Retina (tissue), 1 donor: ENCODE data around the gene PVRIG.
"Not testable (repeated sequence)": the region's sequence is repeated elsewhere in the genome, so short reads cannot be mapped to it uniquely, and the experiment has no call there.

Experiments
- DNase-seq: peaks from one replicate; pipeline ENCODE4 v3.0.0-alpha.2; 2016

The PVRIG gene

DNA sequence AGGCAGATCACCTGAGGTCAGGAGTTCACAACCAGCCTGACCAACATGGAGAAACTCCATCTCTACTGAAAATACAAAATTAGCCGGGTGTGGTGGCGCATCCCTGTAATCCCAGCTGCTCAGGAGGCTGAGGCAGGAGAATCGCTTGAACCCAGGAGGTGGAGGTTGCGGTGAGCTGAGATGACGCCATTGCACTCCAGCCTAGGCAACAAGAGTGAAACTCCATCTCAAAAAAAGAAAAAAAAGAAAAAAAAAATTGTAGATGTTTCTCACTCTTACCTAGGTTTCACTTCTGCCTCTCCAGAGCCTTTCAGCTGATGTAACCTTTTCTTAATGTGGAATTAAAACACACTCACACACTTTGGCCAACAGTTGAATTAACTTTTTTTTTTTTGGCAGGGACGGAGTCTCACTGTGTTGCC is 23.8 kb upstream of the PVRIG start:
- DNase-seq = not testable (repeated sequence)

DNA sequence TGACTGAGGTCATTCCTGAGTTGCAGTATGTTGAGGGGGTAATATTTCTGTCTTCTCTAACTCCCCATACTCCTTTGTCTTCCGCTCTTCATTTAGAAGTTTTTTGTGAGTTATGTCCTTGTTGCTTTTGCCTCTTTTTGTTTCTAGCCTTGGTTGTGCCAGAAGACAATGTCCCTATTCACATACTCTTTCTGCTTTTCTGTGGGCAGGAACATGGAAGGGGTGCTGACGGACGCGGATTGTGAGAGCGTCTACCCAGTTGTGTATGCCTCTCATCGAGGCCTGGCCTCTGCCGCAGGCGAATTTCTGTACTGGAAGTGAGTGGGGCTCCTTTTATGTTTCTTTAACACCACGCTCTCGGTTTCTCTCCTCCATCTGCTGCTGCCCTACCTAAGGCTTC is 21.5 kb upstream of the PVRIG start:
- no peak for DNase-seq

DNA sequence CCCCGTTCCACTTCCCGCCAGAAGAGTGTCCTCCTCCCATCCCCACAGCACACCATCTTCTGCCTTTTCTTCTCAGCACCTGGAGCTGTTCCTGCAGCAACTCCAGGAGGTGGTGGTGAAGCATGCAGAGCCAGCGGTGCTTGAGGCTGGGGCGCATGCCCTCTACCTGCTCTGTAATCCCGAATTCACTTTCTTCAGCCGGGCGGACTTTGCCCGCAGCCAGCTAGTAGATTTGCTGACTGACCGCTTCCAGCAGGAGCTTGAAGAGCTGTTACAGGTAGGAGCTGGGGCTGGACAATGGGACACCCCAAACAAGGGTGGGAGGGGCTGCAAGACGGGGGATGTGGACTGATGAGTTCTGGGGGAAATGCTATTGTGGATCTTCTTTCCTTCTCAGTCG is 19.1 kb upstream of the PVRIG start:
- DNase-seq = no peak

DNA sequence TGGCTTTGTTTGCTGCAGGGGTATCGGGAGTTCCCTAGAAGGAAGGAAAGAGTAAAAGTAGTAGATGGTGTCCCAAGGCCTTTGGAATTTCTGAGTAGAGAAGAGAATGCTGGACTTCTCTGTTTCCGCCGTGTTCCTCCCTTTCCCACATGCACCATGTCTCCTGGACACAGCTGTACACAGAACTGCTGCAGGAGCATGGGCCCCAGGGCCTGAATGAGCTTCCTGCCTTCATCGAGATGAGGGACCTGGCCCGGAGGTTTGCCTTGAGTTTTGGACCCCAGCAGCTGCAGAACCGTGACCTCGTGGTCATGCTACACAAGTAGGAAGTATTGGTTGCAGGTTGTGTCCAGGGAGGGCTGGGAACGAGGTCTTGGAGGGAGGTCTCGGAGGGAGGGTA is 15.3 kb upstream of the PVRIG start:
- no peak for DNase-seq

DNA sequence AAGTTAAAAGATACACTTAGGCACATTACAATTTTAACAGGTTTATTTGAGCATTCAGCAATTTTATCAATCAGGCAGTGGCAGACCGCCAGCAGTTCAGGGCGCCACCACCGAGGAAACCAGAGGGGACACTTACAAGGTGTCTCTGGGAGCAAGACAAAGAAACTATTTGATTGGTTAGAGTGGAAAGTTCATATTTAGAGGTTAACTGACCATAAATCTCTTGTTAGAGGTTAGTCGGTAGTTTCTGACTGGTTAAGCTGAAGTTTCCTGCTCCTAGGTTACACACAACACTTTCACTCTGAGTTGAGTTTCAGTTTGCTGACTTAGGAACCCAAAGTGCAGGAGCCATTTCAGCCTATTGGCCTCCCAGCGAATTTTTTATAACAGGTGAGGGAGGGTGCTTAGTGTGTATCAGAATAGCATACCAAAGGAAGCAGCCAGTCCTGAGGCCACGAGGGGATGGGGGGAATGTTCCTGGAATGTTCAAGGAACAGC is 10.8 kb upstream of the PVRIG start:
- DNase-seq = no peak

DNA sequence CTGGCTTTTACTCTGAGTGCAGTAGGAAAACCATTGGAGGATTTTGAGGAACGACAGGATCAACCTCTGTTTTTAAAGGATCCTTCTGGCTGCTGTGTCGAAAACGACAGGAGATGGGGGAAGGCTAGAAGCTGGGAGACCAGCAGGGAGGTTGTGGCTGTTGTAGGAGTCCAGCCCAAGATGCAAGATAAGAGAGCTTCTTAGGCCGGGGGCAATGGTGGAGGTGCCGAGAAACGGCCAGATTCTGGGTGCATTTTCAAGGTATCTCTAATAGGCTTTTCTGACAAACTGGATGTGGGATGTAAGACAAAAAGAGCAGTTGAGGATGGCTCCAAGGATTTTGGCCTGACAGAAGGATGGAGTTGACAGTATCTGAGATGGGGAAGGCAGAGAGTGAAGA is 10.3 kb upstream of the PVRIG start:
- no peak for DNase-seq

DNA sequence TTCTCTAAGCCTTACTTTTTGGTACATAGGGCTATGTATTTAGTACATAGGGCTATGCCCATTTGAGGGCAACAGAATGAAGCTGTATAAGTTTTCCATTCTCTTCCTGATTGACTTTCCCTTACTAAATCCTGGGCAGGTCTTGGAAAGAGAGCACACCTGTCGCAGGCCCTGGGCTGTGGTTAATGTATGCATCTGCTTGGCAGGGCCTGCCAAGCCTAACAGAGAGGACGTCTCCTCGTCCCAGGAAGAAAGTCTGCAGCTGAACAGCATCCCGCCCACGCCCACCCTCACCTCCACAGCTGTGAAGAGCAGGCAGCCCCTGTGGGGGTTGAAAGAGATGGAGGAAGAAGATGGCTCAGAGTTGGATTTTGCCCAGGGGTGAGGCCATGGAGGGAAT is 8.9 kb upstream of the PVRIG start:
- DNase-seq = no peak

DNA sequence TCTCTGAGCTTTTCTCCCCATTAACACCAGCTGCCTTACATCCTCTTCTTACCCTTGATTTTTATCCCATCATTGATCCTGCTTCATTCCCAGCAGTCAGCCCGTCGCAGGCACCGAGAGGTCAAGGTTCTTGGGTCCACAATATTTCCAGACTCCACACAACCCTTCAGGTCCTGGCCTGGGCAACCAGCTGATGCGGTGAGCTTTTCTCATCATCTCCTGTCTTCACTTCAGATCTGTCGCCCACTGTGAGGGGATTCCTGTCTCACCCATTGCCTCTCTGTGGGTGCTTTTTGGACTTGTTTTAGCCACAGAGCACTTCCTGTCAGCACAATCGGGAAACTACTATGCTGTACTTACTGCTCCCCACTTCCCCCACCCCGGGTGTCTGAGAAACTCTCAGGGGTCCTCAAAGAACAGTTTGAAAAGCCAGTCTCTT is 8.4 kb upstream of the PVRIG start:
- DNase-seq = no peak

DNA sequence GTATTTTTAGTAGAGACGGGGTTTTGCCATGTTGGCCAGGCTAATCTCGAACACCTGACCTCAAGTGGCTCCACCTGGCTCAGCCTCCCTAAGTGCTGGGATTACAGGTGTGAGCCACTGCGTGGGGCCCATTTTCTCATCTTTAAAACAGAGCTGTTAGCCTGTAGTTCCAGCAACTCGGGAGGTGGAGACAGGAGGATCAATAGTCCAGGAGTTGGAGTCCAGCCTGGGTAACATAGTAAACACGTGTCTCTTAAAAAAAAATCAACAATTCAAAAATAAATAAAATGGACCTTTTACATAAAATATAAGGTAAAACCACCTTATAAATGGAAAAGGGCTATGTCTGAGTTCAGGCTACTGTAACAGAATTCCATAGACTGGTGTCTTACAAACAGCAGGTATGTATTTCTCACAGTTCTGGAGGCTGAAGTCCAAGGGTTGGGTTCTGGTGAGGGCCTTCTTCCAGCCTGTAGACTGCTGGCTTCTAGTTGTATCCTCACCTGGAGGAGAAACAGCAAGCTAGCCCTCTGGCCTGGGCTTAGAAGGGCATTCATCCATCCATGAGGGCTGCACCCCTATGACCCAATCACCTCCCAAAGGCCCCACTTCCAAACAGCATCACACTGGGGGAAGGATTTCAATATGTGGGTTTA is 7.0 kb upstream of the PVRIG start:
- DNase-seq = no peak

DNA sequence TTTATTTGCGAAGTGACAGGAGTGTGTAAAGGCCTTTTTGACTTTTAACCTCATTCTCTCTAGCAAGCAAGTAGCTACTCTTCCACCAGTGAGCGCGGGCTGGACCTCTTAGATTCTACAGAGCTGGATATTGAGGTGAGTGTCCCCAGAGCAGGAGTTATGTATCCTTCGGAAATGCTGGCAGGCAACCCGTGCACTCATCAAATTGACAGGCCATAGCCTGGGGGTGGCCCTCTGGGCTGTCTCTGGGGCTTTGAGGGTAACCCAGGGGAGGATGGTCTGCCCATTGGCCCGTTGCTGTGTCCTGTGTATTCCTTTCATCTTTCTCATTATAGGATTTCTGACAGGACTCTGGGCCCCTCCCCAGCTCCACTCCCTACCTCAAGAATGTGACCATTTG is 6.1 kb upstream of the PVRIG start:
- no peak for DNase-seq

DNA sequence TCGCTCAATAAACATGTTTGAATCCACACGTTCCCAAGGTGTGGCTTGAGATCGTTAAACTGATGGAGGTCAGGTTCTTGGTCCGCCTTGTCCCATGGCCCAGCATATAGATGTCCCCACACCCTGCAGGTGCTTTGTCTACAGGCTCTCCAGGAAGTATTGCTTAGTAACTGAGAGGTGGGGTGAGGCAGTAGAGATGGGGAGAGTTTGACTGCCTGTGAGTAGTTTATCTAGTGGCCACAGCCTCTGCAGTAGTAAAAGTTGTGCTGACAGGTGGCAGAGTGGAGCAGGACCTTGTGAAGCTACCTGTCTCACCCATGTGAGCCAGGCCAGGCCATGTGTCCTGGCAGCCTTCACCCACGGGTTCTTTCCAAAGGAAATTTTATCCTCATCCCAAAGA is 5.4 kb upstream of the PVRIG start:
- DNase-seq = not testable (repeated sequence)

DNA sequence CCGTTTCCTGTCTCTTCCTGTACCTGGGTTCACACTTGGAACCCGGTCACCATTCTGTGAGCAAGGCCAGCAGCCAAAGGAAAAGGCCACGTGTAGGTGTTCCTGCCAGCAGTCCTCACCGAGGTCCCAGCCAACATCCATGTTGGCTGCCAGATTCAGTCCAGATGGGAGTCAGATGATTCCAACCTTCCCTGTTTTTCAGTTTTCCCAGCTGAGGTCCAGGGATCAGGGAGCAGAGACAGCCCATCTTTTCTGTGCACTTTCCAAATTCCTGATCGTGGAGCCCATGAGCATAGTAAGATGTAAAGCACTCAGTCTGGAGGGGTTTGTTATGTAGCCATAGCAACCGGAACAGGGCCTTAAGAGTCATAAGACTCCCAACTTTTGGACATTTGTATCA is 3.9 kb upstream of the PVRIG start:
- no peak for DNase-seq

DNA sequence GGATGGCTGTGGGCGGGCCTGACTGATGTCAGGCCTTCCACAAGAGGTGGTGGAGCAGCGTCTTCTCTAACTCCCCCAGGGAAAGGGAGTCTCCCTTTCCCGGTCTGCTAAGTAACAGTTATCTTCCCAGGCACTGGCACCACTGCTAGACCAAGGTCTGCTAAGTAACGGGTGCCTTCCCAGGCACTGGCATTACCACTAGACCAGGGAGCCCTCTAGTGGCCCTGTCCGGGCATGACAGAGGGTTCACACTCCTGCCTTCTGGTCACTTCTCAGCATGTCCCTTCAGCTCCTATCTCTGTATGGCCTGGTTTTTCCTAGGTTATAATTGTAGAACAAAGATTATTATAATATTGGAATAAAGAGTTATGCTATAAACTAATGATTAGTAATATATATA is 1.8 kb upstream of the PVRIG start:
- not testable (repeated sequence) for DNase-seq

DNA sequence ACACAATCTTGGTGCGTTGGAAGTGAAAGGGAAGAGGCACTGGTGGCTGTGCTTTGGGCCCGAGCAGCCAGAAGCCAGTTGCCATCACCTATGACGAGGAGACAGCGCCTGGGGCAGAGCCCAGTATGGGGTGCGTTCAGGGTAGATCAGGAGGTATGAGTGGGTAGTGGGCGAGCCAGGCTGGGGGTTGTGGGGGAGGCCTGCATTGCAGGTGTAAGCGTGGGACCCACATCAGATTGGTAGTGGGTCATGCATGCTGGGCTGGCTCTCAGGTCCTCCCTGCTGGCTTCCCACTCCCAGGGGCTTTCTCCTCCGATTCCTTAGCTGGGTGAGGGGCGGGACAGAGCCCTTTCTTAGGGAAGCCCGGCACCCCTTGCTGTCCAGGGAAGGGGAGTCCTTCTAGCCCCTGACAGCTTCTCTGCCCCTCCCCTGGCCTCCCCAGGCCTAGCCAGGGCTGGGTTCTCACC is 445 bp upstream of the PVRIG start:
- no peak for DNase-seq

DNA sequence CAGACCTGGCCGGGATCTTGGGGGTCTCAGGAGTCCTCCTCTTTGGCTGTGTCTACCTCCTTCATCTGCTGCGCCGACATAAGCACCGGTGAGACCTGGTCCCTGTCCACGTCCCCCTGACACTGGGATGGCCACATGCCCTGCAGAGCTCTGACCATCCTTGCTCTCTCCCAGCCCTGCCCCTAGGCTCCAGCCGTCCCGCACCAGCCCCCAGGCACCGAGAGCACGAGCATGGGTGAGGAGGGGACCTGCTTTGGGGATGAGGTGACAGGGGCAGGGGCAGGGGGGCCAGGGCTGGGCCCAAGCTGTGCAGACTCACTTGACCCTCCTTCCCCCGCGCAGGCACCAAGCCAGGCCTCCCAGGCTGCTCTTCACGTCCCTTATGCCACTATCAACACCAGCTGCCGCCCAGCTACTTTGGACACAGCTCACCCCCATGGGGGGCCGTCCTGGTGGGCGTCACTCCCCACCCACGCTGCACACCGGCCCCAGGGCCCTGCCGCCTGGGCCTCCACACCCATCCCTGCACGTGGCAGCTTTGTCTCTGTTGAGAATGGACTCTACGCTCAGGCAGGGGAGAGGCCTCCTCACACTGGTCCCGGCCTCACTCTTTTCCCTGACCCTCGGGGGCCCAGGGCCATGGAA is 959 bp downstream of the PVRIG start:
- DNase-seq = no peak

DNA sequence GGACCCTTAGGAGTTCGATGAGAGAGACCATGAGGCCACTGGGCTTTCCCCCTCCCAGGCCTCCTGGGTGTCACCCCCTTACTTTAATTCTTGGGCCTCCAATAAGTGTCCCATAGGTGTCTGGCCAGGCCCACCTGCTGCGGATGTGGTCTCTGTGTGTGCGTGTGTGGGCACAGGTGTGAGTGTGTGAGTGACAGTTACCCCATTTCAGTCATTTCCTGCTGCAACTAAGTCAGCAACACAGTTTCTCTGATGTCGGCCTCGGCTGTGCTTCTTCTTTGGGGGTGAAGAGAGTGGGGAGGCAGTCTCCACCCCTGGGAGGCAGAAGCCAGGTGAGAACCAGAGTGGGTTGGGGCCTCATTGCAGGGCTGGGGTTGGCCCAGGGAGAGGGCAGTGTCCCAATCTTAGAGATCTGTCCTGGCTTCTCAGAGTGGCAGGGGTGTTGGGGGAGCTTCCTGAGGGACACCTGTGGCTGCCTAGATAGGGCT is 1.5 kb downstream of the PVRIG start:
- DNase-seq = no peak

DNA sequence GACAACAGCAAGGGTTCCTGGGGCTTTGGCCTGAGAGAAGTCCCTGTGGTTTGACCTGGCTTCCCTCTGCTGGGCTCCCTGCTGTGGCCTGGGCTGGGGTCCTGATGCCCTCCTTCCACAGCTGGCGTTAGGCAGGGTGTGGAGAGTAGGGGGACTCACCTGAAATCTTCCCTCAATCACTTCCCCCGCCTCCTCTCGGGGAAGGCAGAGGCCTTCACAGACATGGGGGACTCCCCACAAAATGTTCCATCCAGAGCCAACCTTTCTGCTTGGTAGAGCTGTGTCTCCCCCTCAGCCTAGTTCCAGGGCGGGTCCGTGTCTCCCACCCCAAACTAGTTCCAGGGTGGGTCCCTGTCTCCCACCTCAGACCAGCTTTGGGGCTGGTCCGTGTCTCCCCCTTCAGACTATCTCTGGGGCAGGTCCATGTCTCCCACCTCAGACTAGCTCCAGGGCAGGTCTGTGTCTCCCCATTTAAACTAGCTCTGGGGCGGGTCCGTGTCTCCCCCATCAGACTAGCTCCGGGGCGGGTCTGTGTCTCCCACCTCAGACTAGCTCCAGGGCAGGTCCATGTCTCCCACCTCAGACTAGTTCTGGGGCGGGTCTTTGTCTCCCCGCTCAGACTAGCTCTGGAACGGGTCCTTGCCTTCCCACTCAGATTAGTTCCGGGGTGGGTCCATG is 2.2 kb downstream of the PVRIG start:
- DNase-seq = no peak

DNA sequence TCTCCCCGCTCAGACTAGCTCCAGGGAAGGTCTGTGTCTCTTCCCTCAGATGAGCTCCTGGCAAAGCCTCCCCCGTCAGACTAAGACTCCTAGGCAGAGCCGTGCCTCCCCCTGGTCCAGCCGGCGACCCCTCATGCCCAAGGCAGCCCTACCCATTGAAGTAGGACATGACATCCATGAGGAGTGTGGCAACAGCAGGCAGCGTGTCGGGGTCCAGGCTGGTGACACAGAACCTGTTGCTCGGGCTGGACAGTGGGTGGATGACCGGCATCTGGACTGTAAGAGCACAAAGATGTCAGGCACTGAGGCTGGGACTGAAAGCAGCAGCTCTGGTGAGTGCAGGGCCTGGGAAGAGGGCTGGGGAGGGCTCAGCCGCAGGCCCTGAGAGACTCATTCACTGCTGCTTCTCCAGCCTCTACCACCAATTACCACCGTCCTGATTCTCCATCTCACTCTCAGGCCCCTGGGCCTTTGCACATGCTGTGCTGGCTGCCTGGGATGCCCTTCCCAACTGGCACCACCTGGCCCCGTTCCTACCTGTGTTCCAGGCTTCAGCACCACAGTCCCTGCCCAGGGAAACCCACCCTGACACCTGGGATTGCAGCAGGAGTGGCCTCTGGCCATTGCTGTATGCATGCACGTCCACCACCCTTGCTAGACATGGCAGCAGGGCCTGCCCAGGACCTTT is 2.8 kb downstream of the PVRIG start:
- DNase-seq = no peak

DNA sequence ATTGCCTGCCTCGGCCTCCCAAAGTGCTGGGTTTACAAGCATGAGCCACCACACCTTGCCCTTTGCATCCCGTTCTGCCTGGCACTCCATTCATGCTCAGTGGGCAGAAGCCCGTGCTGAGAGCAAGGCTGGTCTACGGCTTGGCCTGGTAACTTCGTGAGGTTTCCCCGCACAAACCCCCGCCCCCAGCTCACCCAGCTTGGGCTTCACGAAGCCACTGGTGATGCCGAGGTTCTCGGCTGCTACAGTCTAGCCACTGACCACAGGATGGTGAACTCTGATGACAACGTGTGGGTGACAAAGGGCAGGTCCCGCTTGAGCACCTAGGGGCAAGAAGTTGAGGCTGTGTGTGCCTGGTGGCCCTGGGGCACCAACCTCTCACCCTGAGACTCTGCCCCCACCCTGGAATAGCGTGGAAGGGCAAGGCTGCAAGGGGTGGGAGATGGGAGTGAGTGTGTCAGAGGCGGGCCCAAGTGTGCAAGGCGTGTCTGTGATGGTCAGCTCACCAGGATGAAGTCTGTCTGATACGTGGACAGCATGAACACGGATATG is 3.7 kb downstream of the PVRIG start:
- not testable (repeated sequence) for DNase-seq

DNA sequence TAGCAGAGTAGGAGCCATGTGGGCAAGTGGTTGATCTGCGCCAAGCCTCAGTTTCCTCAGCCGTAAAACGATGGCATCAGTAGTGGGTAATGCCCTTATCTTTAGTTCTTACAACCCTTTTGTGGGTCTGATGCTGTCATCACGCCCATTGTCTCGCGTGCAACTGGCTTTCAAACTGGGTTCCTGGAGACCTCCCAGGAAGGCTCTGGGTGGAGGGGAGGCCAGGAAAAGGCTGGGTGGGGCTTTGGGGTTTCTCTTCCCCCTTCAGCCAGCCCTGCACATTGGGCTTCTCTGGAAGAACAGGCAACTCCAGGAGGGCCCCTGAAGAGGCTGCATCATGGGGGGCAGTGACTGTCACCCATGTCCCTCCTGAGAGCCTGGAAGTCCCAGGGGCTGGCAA is 5.1 kb downstream of the PVRIG start:
- not testable (repeated sequence) for DNase-seq

DNA sequence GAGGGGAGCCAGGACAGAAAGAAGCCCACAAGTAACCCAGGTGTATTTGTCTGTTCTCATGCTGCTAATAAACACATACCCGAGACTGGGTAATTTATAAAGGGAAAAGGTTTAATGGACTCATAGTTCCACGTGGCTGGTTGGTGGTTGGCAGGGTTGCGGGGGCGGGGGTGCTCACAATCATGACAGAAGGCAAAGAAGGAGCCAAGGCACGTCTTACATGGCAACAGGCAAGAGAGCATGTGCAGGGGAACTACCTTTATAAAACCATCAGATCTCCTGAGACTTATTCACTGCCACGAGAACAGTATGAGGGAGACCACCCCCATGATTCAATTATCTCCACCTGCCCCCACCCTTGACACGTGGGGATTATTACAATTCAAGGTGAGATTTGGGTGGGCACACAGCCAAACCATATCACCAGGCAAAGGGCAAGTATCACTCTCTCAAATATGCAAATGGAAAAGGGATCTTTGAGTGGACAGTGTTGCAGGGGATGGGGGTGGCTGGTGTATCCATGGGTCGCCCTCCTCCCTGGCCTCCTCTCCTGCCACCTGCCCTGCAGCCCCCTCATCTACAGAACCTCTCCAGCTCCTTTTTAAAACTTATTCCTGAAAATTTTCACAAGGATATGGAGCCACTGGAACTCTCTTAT is 15.0 kb downstream of the PVRIG start:
- not testable (repeated sequence) for DNase-seq

DNA sequence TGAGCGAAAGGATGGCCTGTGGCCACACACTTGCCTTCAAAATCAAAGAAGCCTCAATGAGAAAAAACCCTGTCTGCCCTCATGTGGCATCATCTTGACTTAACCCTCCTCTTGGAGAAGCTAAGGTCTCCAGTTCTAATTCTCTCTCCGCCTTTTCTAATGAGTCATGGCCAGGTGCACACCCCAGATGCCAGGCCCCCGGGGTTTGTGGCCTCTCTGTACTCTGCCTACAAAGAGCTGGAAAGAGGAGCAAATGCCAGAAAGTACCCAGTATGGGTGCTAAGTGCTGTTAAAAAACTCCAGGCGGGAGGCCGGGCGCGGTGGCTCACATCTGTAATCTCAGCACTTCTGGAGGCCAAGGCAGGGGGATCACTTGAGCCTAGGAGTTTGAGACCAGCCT is 20.2 kb downstream of the PVRIG start:
- DNase-seq = not testable (repeated sequence)
